ENCODE measurements around the gene CHRM5.

DNA sequence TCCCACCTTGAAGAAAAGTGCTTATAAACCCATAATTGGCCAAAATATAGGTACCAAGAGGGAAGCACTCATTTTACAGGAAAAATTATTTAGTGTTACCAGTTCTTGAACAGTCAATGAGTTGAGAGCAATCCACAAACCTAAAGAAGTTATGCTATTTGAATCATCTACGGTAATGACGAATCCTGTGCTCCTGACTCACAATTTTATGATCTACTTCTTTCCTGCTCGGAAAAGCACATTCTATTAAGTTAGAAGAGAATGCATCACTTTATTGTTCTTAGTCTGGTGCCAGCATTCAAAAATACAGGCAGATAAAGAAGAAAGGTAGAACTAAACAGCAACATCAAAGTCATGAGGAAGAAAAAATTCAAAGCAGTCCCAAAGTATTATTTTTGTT is 33.2 kb downstream of the CHRM5 start:
- TF ChIP-seq CTCF (IDR thresholded peaks at IDR 0.05) (no peak), POLR2A (IDR thresholded peaks at IDR 0.05) (no peak)

All from esophagus squamous epithelium (tissue), 4 donors.